ENCODE results near the gene DNASE1. TPM values are rescaled to one million over a fixed set of nuclear protein-coding genes. Genes with fewer than 3 reads are reported as not detected.

DNASE1 gene
- total RNA-seq, 3 donors from 2014 or later (not counting 1 experiment from before 2014, with no cell fraction given), result 29.9 to 47.8 (median 34.9) TPM

- DNase-seq, result no peak
- no peak for TF ChIP-seq CTCF (IDR thresholded peaks at IDR 0.05)
- no peaks in the 10 kb centered on the region for H3K36me3 Mint-ChIP-seq
- Histone ChIP-seq H3K9me3 (ENCODE audit: control insufficient read depth, insufficient read depth, low read length) (no peaks in the 10 kb centered on the region), H3K4me1 (ENCODE audit: control insufficient read depth, insufficient read depth, low read length) (no peaks in the 10 kb centered on the region), H3K27me3 (ENCODE audit: control insufficient read depth, insufficient read depth, low read length) (no peaks in the 10 kb centered on the region), H3K27ac (ENCODE audit: low read length) (no peak overlapping the region), H3K36me3 (ENCODE audit: control insufficient read depth, insufficient read depth, low read length) (peaks cover 24% of the 10 kb centered on the region), H3K4me3 (ENCODE audit: low read length) (no peak overlapping the region)
- intact Hi-C loops (cut with micrococcal nuclease), result no loop called here
- H3K4me3 Mint-ChIP-seq, result no peak overlapping the region
- no peak overlapping the region for H3K27ac Mint-ChIP-seq
- no peaks in the 10 kb centered on the region for H3K27me3 Mint-ChIP-seq (ENCODE audit: low read depth in 2 of 2)
- 93% methylated on average over 2 of the region's 3 CpGs for WGBS (ENCODE audit: insufficient coverage)
- ATAC-seq, result no peak
- H3K9me3 Mint-ChIP-seq, result no peaks in the 10 kb centered on the region
- no peaks in the 10 kb centered on the region for H3K4me1 Mint-ChIP-seq
These were observed 26.7 kb downstream of the DNASE1 start for GRCh38 chr16:3681206-3681605.

GRCh38 chr16:3687021-3687420, 32.5 kb downstream of the DNASE1 start:
- ATAC-seq, result no peak
- peaks cover 12% of the 10 kb centered on the region for H3K36me3 ChIP-seq (ENCODE audit: control insufficient read depth, insufficient read depth, low read length)
- WGBS (ENCODE audit: insufficient coverage), result 93% methylated on average over 7 of the region's 7 CpGs

GRCh38 chr16:3687792-3688191, 33.3 kb downstream of the DNASE1 start:
- Histone ChIP-seq H3K4me1 (ENCODE audit: control insufficient read depth, insufficient read depth, low read length) (peaks cover 14% of the 10 kb centered on the region), H3K36me3 (ENCODE audit: control insufficient read depth, insufficient read depth, low read length) (peaks cover 12% of the 10 kb centered on the region), H3K27ac (ENCODE audit: low read length) (no peak overlapping the region), H3K4me3 (ENCODE audit: low read length) (no peak overlapping the region), H3K27me3 (ENCODE audit: control insufficient read depth, insufficient read depth, low read length) (no peaks in the 10 kb centered on the region), H3K9me3 (ENCODE audit: control insufficient read depth, insufficient read depth, low read length) (no peaks in the 10 kb centered on the region)
- no peak for DNase-seq
- Mint-ChIP-seq H3K36me3 (no peaks in the 10 kb centered on the region), H3K4me1 (peaks cover 9% of the 10 kb centered on the region in 2 donors), H3K27me3 (ENCODE audit: low read depth in 2 of 2) (no peaks in the 10 kb centered on the region), H3K4me3 (no peak overlapping the region), H3K27ac (no peak overlapping the region), H3K9me3 (no peaks in the 10 kb centered on the region)
- 98% methylated on average over 7 of the region's 9 CpGs for WGBS (ENCODE audit: insufficient coverage)
- ATAC-seq, result no peak
- intact Hi-C loops (cut with micrococcal nuclease), result no loop called here
- TF ChIP-seq CTCF (IDR thresholded peaks at IDR 0.05), result no peak

More at GRCh38 chr16:3687021-3687420, 32.5 kb downstream of the DNASE1 start:
- DNase-seq, result no peak
- no peaks in the 10 kb centered on the region for H3K9me3 Mint-ChIP-seq
- Histone ChIP-seq H3K4me1 (ENCODE audit: control insufficient read depth, insufficient read depth, low read length) (peaks cover 14% of the 10 kb centered on the region), H3K27ac (ENCODE audit: low read length) (no peak overlapping the region), H3K9me3 (ENCODE audit: control insufficient read depth, insufficient read depth, low read length) (no peaks in the 10 kb centered on the region), H3K27me3 (ENCODE audit: control insufficient read depth, insufficient read depth, low read length) (no peaks in the 10 kb centered on the region), H3K4me3 (ENCODE audit: low read length) (no peak overlapping the region)
- TF ChIP-seq CTCF (IDR thresholded peaks at IDR 0.05), result no peak
- H3K27me3 Mint-ChIP-seq (ENCODE audit: low read depth in 2 of 2), result no peaks in the 10 kb centered on the region
- peaks cover 9% of the 10 kb centered on the region in 2 donors for H3K4me1 Mint-ChIP-seq
- intact Hi-C loops (cut with micrococcal nuclease), result no loop called here
- no peak overlapping the region for H3K27ac Mint-ChIP-seq
- no peak overlapping the region for H3K4me3 Mint-ChIP-seq
- no peaks in the 10 kb centered on the region for H3K36me3 Mint-ChIP-seq

- no peaks in the 10 kb centered on the region for H3K27me3 ChIP-seq (ENCODE audit: control insufficient read depth, insufficient read depth, low read length)
- DNase-seq, result no peak
These were observed 35.2 kb downstream of the DNASE1 start for GRCh38 chr16:3689731-3690130.

More at GRCh38 chr16:3689731-3690130, 35.2 kb downstream of the DNASE1 start:
- no peaks in the 10 kb centered on the region for H3K9me3 Mint-ChIP-seq
- no peak for ATAC-seq
- Histone ChIP-seq H3K27ac (ENCODE audit: low read length) (no peak overlapping the region), H3K4me3 (ENCODE audit: low read length) (no peak overlapping the region), H3K4me1 (ENCODE audit: control insufficient read depth, insufficient read depth, low read length) (peaks cover 14% of the 10 kb centered on the region), H3K9me3 (ENCODE audit: control insufficient read depth, insufficient read depth, low read length) (no peaks in the 10 kb centered on the region), H3K36me3 (ENCODE audit: control insufficient read depth, insufficient read depth, low read length) (peaks cover 12% of the 10 kb centered on the region)
- H3K36me3 Mint-ChIP-seq, result no peaks in the 10 kb centered on the region
- no peak overlapping the region for H3K4me3 Mint-ChIP-seq
- no peak overlapping the region for H3K27ac Mint-ChIP-seq
- WGBS (ENCODE audit: insufficient coverage), result 95% methylated on average over 7 of the region's 7 CpGs
- H3K4me1 Mint-ChIP-seq, result peaks cover 9% of the 10 kb centered on the region in 2 donors
- no peak for TF ChIP-seq CTCF (IDR thresholded peaks at IDR 0.05)
- intact Hi-C loops (cut with micrococcal nuclease), result loop anchor here (2.0 kb wide), 1 partner anchor 189 kb away; no protein-coding TSS in a partner anchor
- no peaks in the 10 kb centered on the region for H3K27me3 Mint-ChIP-seq (ENCODE audit: low read depth in 2 of 2)

Measured in natural killer cell (primary cell).